Measurements from ENCODE around the gene KRT78. TPM values are rescaled to one million over a fixed set of nuclear protein-coding genes. Genes with fewer than 3 reads are reported as not detected.

Gene KRT78
- total RNA-seq, 2 experiments from 2014 or later, result not detected

- ChIA-PET CTCF (ENCODE audit: unreplicated experiment) (no interaction called here), POLR2A (no interaction called here)
- H3K4me1 ChIP-seq (ENCODE audit: insufficient read depth, low read length, poor library complexity, severe bottlenecking), result no peaks in the 10 kb centered on the region
These were observed 21.2 kb downstream of the KRT78 start for GRCh38 chr12:52827499-52828090.

GRCh38 chr12:52826611-52827498, 21.9 kb downstream of the KRT78 start:
- no peaks in the 10 kb centered on the region for H3K4me1 ChIP-seq (ENCODE audit: insufficient read depth, low read length, poor library complexity, severe bottlenecking)
- no TSS peak for BruUV-seq (replicated peaks)
- no peak overlapping the region for H3K4me2 ChIP-seq (ENCODE audit: low read length)
- H3K9me2 ChIP-seq (ENCODE audit: insufficient read depth, low read length), result no peaks in the 10 kb centered on the region
- H2AFZ ChIP-seq (ENCODE audit: low read length), result no peak overlapping the region
- CTCF ChIA-PET (ENCODE audit: unreplicated experiment), result no interaction called here
- POLR2A ChIA-PET, result interaction anchor here (0.6 kb wide), 1 partner anchor 52 kb away, joined by 3 read pairs; no protein-coding TSS in a partner anchor
- no peak for DNase-seq (ENCODE audit: low spot score)
- no peaks in the 10 kb centered on the region for H4K20me1 ChIP-seq (ENCODE audit: insufficient read depth, low read length)
- no peaks in the 10 kb centered on the region for H3K9me3 ChIP-seq (ENCODE audit: low read length)
- H3K4me3 ChIP-seq (ENCODE audit: low read depth, low read length, poor library complexity, severe bottlenecking), result no peak overlapping the region
- no peaks in the 10 kb centered on the region for H3K36me3 ChIP-seq (ENCODE audit: insufficient read depth, low read length)
- no peaks in the 10 kb centered on the region for H3K79me2 ChIP-seq (ENCODE audit: insufficient read depth, low read depth, low read length)
- H3K27ac ChIP-seq (ENCODE audit: low read depth, low read length, poor library complexity, severe bottlenecking), result no peak overlapping the region
- intact Hi-C loops (cut with micrococcal nuclease; ENCODE audit: unreplicated experiment), result no loop called here
- no peak for TF ChIP-seq CTCF (conservative IDR thresholded peaks at IDR 0.05; ENCODE audit: low read length)
- TF ChIP-seq EZH2phosphoT487 (IDR thresholded peaks at IDR 0.05; ENCODE audit: borderline replicate concordance, low read depth, low read length), result no peak

More at GRCh38 chr12:52827499-52828090, 21.2 kb downstream of the KRT78 start:
- Histone ChIP-seq H3K9me3 (ENCODE audit: low read length) (no peaks in the 10 kb centered on the region), H3K27ac (ENCODE audit: low read depth, low read length, poor library complexity, severe bottlenecking) (no peak overlapping the region), H4K20me1 (ENCODE audit: insufficient read depth, low read length) (no peaks in the 10 kb centered on the region), H2AFZ (ENCODE audit: low read length) (no peak overlapping the region), H3K9me2 (ENCODE audit: insufficient read depth, low read length) (no peaks in the 10 kb centered on the region), H3K4me3 (ENCODE audit: low read depth, low read length, poor library complexity, severe bottlenecking) (no peak overlapping the region), H3K36me3 (ENCODE audit: insufficient read depth, low read length) (no peaks in the 10 kb centered on the region), H3K79me2 (ENCODE audit: insufficient read depth, low read depth, low read length) (no peaks in the 10 kb centered on the region), H3K4me2 (ENCODE audit: low read length) (no peak overlapping the region)
- no peak for TF ChIP-seq CTCF (conservative IDR thresholded peaks at IDR 0.05; ENCODE audit: low read length)
- no peak for TF ChIP-seq EZH2phosphoT487 (IDR thresholded peaks at IDR 0.05; ENCODE audit: borderline replicate concordance, low read depth, low read length)
- no peak for DNase-seq (ENCODE audit: low spot score)
- intact Hi-C loops (cut with micrococcal nuclease; ENCODE audit: unreplicated experiment), result no loop called here
- BruUV-seq (replicated peaks), result no TSS peak

GRCh38 chr12:52825961-52826360, 22.8 kb downstream of the KRT78 start:
- H3K36me3 ChIP-seq (ENCODE audit: insufficient read depth, low read length), result no peaks in the 10 kb centered on the region
- no peaks in the 10 kb centered on the region for H3K9me2 ChIP-seq (ENCODE audit: insufficient read depth, low read length)
- H3K9me3 ChIP-seq (ENCODE audit: low read length), result no peaks in the 10 kb centered on the region
- no TSS peak for BruUV-seq (replicated peaks)
- ChIA-PET CTCF (ENCODE audit: unreplicated experiment) (no interaction called here), POLR2A (no interaction called here)
- no peaks in the 10 kb centered on the region for H4K20me1 ChIP-seq (ENCODE audit: insufficient read depth, low read length)
- intact Hi-C loops (cut with micrococcal nuclease; ENCODE audit: unreplicated experiment), result no loop called here
- H2AFZ ChIP-seq (ENCODE audit: low read length), result no peak overlapping the region
- no peak overlapping the region for H3K4me2 ChIP-seq (ENCODE audit: low read length)
- no peaks in the 10 kb centered on the region for H3K4me1 ChIP-seq (ENCODE audit: insufficient read depth, low read length, poor library complexity, severe bottlenecking)
- H3K27ac ChIP-seq (ENCODE audit: low read depth, low read length, poor library complexity, severe bottlenecking), result no peak overlapping the region
- H3K4me3 ChIP-seq (ENCODE audit: low read depth, low read length, poor library complexity, severe bottlenecking), result no peak overlapping the region
- no peaks in the 10 kb centered on the region for H3K79me2 ChIP-seq (ENCODE audit: insufficient read depth, low read depth, low read length)
- TF ChIP-seq EZH2phosphoT487 (IDR thresholded peaks at IDR 0.05; ENCODE audit: borderline replicate concordance, low read depth, low read length) (no peak), CTCF (conservative IDR thresholded peaks at IDR 0.05; ENCODE audit: low read length) (no peak)
- no peak for DNase-seq (ENCODE audit: low spot score)
